Activated CD8-positive, alpha-beta T cell treated with anti-CD3 and anti-CD28 coated beads for 36 hours (primary cell): ENCODE data around the gene TMEM233. TPM values are rescaled to one million over a fixed set of nuclear protein-coding genes. Genes with fewer than 3 reads are reported as not detected.

ENCODE experiments used
- ATAC-seq: fragments of 200-7000 bp; cut with Tn5 transposase; one replicate; pipeline ENCODE4 v1.10.0; 2021; ENCODE audit warnings: mild to moderate bottlenecking, moderate library complexity
- CTCF ChIA-PET: fragments of 350-600 bp; sonication (Branson Sonifier 250); formaldehyde crosslinking; loops from one replicate; lab custom pipeline; 2021; ENCODE audit warnings: antibody characterized with exemption; lab: Charles Lee
- POLR2A ChIA-PET: fragments of 350-600 bp; sonication (Branson Sonifier 250); formaldehyde crosslinking; loops from one replicate; lab custom pipeline; 2021; ENCODE audit warnings: antibody characterized with exemption; lab: Charles Lee
- DNase-seq: peaks from one replicate; pipeline ENCODE4 v3.0.0-alpha.2; 2020
- H3K27ac Mint-ChIP-seq: one replicate; pipeline ENCODE4 v1.8.0; 2021; ENCODE audit warnings: mild to moderate bottlenecking, mixed read lengths
- H3K27me3 Mint-ChIP-seq: one replicate; pipeline ENCODE4 v1.8.0; 2021; ENCODE audit warnings: mixed read lengths
- H3K36me3 Mint-ChIP-seq: one replicate; pipeline ENCODE4 v1.8.0; 2021; ENCODE audit warnings: low read depth, mixed read lengths
- H3K4me1 Mint-ChIP-seq: one replicate; pipeline ENCODE4 v1.8.0; 2021; ENCODE audit warnings: low read depth, mixed read lengths
- H3K4me3 Mint-ChIP-seq: one replicate; pipeline ENCODE4 v1.8.0; 2021; ENCODE audit warnings: mild to moderate bottlenecking, moderate library complexity, mixed read lengths
- H3K9me3 Mint-ChIP-seq: one replicate; pipeline ENCODE4 v1.8.0; 2021; ENCODE audit warnings: mixed read lengths
- CTCF ChIP-seq: fragments of 200-600 bp; IDR thresholded peaks from one replicate; pipeline ENCODE4 v1.8.0; 2022; ENCODE audit warnings: antibody characterized with exemption, mild to moderate bottlenecking
- intact Hi-C: fragments of 100-400 bp; cut with micrococcal nuclease; formaldehyde crosslinking; loops from one replicate; pipeline ENCODE4 v1.10.0; 2022
- total RNA-seq, 2 experiments: library from RNA; stranded (reverse); gene quantifications; one replicate each; pipeline ENCODE4 v1.2.3, GENCODE V29; 2021

Gene TMEM233
- total RNA-seq, 2 experiments from 2014 or later: not detected

DNA sequence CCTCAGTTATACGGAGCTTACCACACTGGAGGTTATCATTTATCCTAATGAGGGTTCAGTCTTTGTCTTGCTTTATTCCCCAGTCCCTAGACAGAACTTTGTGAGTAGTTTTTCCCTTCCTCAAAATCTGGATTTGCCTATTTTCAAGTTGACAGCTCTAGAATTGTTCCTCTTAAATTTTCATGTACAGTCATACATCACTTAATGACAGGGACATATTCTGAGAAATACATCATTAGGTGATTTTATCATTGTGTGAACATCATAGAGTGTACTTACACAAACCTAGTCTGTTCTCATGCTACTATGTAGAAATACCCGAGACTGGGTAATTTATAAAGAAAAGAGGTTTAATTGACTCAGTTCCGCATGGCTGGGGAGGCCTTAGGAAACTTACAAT is 77.5 kb downstream of the TMEM233 start:
- intact Hi-C loops: no loop called here
- H3K36me3 Mint-ChIP-seq: peaks cover 67% of the 10 kb centered on the region
- no peaks in the 10 kb centered on the region for H3K27me3 Mint-ChIP-seq
- DNase-seq (no peak), ATAC-seq (no peak)
- H3K9me3 Mint-ChIP-seq: no peaks in the 10 kb centered on the region
- peaks cover 67% of the 10 kb centered on the region for H3K4me1 Mint-ChIP-seq
- ChIA-PET POLR2A (interaction anchor here (1.0 kb wide), 1 partner anchor 9 kb away, joined by 3 read pairs; no protein-coding TSS in a partner anchor), CTCF (no interaction called here)
- peak overlapping the region; percentile 96 for H3K27ac Mint-ChIP-seq
- peak overlapping the region; percentile 27 for H3K4me3 Mint-ChIP-seq
- TF ChIP-seq CTCF: no peak

- no peak for DNase-seq
- ATAC-seq: no peak
- intact Hi-C loops: no loop called here
- no peak overlapping the region for H3K4me3 Mint-ChIP-seq
- H3K9me3 Mint-ChIP-seq: no peaks in the 10 kb centered on the region
- POLR2A ChIA-PET: interaction anchor here (0.8 kb wide), 1 partner anchor 10 kb away, joined by 4 read pairs; no protein-coding TSS in a partner anchor
- CTCF ChIA-PET: interaction anchor here (0.9 to 1.7 kb wide), 2 partner anchors 14 to 23 kb away, joined by 3 to 5 read pairs; no protein-coding TSS in a partner anchor
- H3K27me3 Mint-ChIP-seq: no peaks in the 10 kb centered on the region
- peaks cover 78% of the 10 kb centered on the region for H3K36me3 Mint-ChIP-seq
- peaks cover 58% of the 10 kb centered on the region for H3K4me1 Mint-ChIP-seq
- TF ChIP-seq CTCF: no peak
- peak overlapping the region; percentile 96 for H3K27ac Mint-ChIP-seq
Observed at GRCh38 chr12:119672194-119672593, 78.6 kb downstream of the TMEM233 start.

DNA sequence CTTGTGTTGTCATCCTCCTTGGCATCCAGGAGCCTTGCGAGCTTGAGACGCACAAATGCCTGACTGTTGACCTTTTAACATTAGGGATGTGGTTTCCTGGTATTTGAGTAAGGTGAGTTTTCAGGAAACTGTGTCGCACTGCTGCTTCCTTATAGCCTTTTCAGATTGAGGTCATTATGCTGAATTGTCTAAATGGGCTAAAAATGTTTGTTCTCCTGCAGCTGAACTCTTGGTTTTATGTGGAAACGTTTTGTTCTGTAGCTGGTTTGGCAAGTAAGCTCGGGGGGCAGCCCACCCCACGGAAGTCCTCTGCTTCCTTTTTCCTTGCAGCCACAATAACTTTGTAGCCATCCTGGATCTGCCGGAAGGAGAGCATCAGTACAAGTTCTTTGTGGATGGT is 80.1 kb downstream of the TMEM233 start:
- Mint-ChIP-seq H3K4me1 (peaks cover 56% of the 10 kb centered on the region), H3K27me3 (no peaks in the 10 kb centered on the region), H3K4me3 (peak overlapping the region; percentile 49), H3K9me3 (no peaks in the 10 kb centered on the region), H3K36me3 (peaks cover 83% of the 10 kb centered on the region), H3K27ac (peak overlapping the region; percentile 96)
- DNase-seq (peak; percentile 44), ATAC-seq (peak; percentile 77)
- intact Hi-C loops: no loop called here
- TF ChIP-seq CTCF: no peak
- ChIA-PET POLR2A (interaction anchor here (0.6 kb wide), 1 partner anchor 24 kb away, joined by 3 read pairs; no protein-coding TSS in a partner anchor), CTCF (interaction anchor here (0.9 to 1.0 kb wide), 2 partner anchors 8 to 24 kb away, joined by 3 read pairs; no protein-coding TSS in a partner anchor)

DNA sequence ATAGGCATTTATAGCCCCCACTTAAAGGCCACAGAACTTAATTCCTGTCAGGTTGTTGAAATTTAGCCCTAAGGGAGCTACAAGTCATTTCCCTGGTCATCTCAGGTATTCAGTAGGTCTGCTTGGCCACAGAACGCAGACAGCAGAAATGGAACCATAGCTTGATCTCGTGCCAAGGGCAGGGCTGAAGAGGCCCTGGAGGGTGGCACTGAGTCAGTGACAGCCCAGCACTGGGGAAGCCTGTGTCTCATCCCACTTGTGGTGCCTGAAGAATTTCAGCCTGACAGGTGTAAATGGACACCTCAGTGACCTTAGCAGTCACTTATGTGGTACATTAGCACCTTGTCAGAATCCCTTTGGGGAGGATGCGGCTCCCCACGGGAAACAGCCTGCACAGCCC is 81.0 kb downstream of the TMEM233 start:
- ChIA-PET CTCF (interaction anchor here (0.9 to 1.7 kb wide), 3 partner anchors 9 to 228 kb away, joined by 3 to 5 read pairs (median 3); no protein-coding TSS in a partner anchor), POLR2A (no interaction called here)
- no peaks in the 10 kb centered on the region for H3K27me3 Mint-ChIP-seq
- ATAC-seq (no peak), DNase-seq (no peak)
- peak overlapping the region; percentile 96 for H3K27ac Mint-ChIP-seq
- peaks cover 85% of the 10 kb centered on the region for H3K36me3 Mint-ChIP-seq
- no peak for TF ChIP-seq CTCF
- H3K4me1 Mint-ChIP-seq: peaks cover 53% of the 10 kb centered on the region
- no peaks in the 10 kb centered on the region for H3K9me3 Mint-ChIP-seq
- intact Hi-C loops: no loop called here
- H3K4me3 Mint-ChIP-seq: no peak overlapping the region

DNA sequence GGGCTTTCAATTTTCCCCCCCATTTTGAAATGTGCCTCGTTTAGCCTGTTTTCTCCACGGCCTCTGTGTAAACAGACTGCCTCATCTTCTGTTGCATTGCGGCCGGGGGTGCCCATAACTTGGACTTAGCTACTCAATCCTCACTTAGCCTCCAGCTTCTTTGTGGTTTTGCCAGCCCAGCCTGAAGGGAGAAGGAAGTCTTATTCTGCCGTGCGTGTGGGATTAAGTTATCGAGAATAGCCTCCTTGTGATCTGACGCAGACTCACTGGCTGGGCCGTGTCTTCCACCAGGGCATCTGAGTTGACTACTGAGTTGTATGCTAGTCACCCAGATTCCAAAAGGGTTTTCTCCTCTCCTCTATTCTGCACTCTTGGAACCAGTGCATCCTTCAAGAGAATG is 82.4 kb downstream of the TMEM233 start:
- ChIA-PET POLR2A (no interaction called here), CTCF (interaction anchor here (1.7 kb wide), 1 partner anchor 227 kb away, joined by 5 read pairs; no protein-coding TSS in a partner anchor)
- Mint-ChIP-seq H3K4me3 (no peak overlapping the region), H3K27ac (peak overlapping the region; percentile 5), H3K4me1 (peaks cover 39% of the 10 kb centered on the region), H3K9me3 (no peaks in the 10 kb centered on the region), H3K27me3 (no peaks in the 10 kb centered on the region), H3K36me3 (peaks cover 78% of the 10 kb centered on the region)
- ATAC-seq: no peak
- TF ChIP-seq CTCF: no peak
- DNase-seq: no peak
- intact Hi-C loops: no loop called here
